Liver (tissue), 9 donors: ENCODE data around the gene SPATS2. TPM values are rescaled to one million over a fixed set of nuclear protein-coding genes. Genes with fewer than 3 reads are reported as not detected.

Experiments used
- DNase-seq: peaks from one replicate; pipeline ENCODE4 v3.0.0-alpha.2; 2017; ENCODE audit warnings: low spot score
- H3K27ac ChIP-seq, 2 donors: one replicate each; pipeline ENCODE4 v1.7.0; 2013; ENCODE audit warnings: inconsistent platforms in 2 of 2, low read length in 2 of 2, control low read depth in 1 of 2, low read depth in 1 of 2, mild to moderate bottlenecking in 1 of 2
- H3K27me3 ChIP-seq, 4 donors: one replicate each; pipeline versions ENCODE4 v1.6.1 to v1.7.0; 2013; ENCODE audit warnings: low read length in 3 of 4, inconsistent platforms in 1 of 4, mild to moderate bottlenecking in 1 of 4, moderate library complexity in 1 of 4; ENCODE audit not compliant: control insufficient read depth in 4 of 4, insufficient read depth in 4 of 4
- H3K36me3 ChIP-seq, 4 donors: one replicate each; pipeline versions ENCODE4 v1.6.1 to v1.7.0; 2013; ENCODE audit warnings: low read length in 3 of 4, mild to moderate bottlenecking in 3 of 4, low read depth in 1 of 4, moderate library complexity in 1 of 4; ENCODE audit not compliant: control insufficient read depth in 4 of 4, insufficient read depth in 3 of 4
- H3K4me1 ChIP-seq, 4 donors: one replicate each; pipeline versions ENCODE4 v1.6.1 to v1.7.0; 2013; ENCODE audit warnings: low read length in 3 of 4, mild to moderate bottlenecking in 3 of 4, moderate library complexity in 1 of 4; ENCODE audit not compliant: control insufficient read depth in 4 of 4, insufficient read depth in 4 of 4
- H3K4me3 ChIP-seq, 3 donors: one replicate each; pipeline versions ENCODE4 v1.6.1 to v1.7.0; 2013; ENCODE audit warnings: low read length in 3 of 3, control low read depth in 1 of 3, low read depth in 1 of 3, mild to moderate bottlenecking in 1 of 3
- H3K9ac ChIP-seq, 2 donors: one replicate each; pipeline ENCODE4 v1.7.0; 2013; ENCODE audit warnings: low read length in 2 of 2, mild to moderate bottlenecking in 2 of 2, moderate library complexity in 2 of 2, control low read depth in 1 of 2, low read depth in 1 of 2
- H3K9me3 ChIP-seq, 4 donors: one replicate each; pipeline versions ENCODE4 v1.6.1 to v1.7.0; 2013; ENCODE audit warnings: low read length in 3 of 4; ENCODE audit not compliant: control insufficient read depth in 4 of 4
- EGR1 ChIP-seq, 2 donors: IDR thresholded peaks; 2 replicates each; pipeline ENCODE4 v1.6.1; 2016 to 2018; ENCODE audit warnings: antibody characterized with exemption in 2 of 2, low read depth in 2 of 2
- FOXA1 ChIP-seq: IDR thresholded peaks from 2 replicates; pipeline ENCODE4 v1.6.1; 2016; ENCODE audit warnings: antibody characterized with exemption
- FOXA2 ChIP-seq: IDR thresholded peaks from 2 replicates; pipeline ENCODE4 v1.6.1; 2016; ENCODE audit warnings: antibody characterized with exemption
- GABPA ChIP-seq, 2 donors: IDR thresholded peaks in 1 of 2; conservative IDR thresholded peaks in 1 of 2; 2 replicates each; pipeline ENCODE4 v1.6.1; 2016; ENCODE audit warnings: antibody characterized with exemption in 2 of 2, mild to moderate bottlenecking in 1 of 2, moderate library complexity in 1 of 2
- HNF4A ChIP-seq, 2 donors: conservative IDR thresholded peaks; 2 replicates each; pipeline ENCODE4 v1.6.1; 2016; ENCODE audit warnings: antibody characterized with exemption in 2 of 2, mild to moderate bottlenecking in 2 of 2
- HNF4G ChIP-seq: IDR thresholded peaks from 2 replicates; pipeline ENCODE4 v1.6.1; 2016; ENCODE audit warnings: antibody characterized with exemption
- JUND ChIP-seq, 2 donors: IDR thresholded peaks; 2 replicates each; pipeline ENCODE4 v1.6.1; 2016; ENCODE audit warnings: antibody characterized with exemption in 2 of 2
- NR2F2 ChIP-seq: IDR thresholded peaks from 2 replicates; pipeline ENCODE4 v1.6.1; 2016; ENCODE audit warnings: antibody characterized with exemption
- RAD21 ChIP-seq, 2 donors: IDR thresholded peaks; 2 replicates each; pipeline ENCODE4 v1.6.1; 2016; ENCODE audit warnings: antibody characterized with exemption in 2 of 2, mild to moderate bottlenecking in 2 of 2
- RXRA ChIP-seq, 2 donors: IDR thresholded peaks; 2 replicates each; pipeline ENCODE4 v1.6.1; 2017 to 2018; ENCODE audit warnings: antibody characterized with exemption in 2 of 2, mild to moderate bottlenecking in 1 of 2
- SP1 ChIP-seq: IDR thresholded peaks from 2 replicates; pipeline ENCODE4 v1.6.1; 2018; ENCODE audit warnings: antibody characterized with exemption, mild to moderate bottlenecking
- TAF1 ChIP-seq: conservative IDR thresholded peaks from 2 replicates; pipeline ENCODE4 v1.6.1; 2016; ENCODE audit warnings: antibody characterized with exemption, mild to moderate bottlenecking
- YY1 ChIP-seq: IDR thresholded peaks from 2 replicates; pipeline ENCODE4 v1.6.1; 2016; ENCODE audit warnings: antibody characterized with exemption, mild to moderate bottlenecking
- WGBS: extraction: QIAGEN DNeasy Blood & Tissue Kit; methylation state at CpG from one replicate; pipeline ENCODE4 v1.1.7; 2013; 5-methylcytosine and 5-hydroxymethylcytosine counted together
- polyA plus RNA-seq, 2 donors: library from polyadenylated mRNA; stranded (reverse) in 1 of 2; unstranded in 1 of 2; fragments of 200-250 nt in 1 of 2; fragments of >200 nt in 1 of 2; fragmentation: Nextera tagmentation in 1 of 2; extraction: Ambion mirVana in 1 of 2; gene quantifications; one replicate each; pipeline versions ENCODE4 v1.2.1 to v1.2.3, GENCODE V29; 2013 to 2015
- total RNA-seq, 2 donors: library from RNA; depleted of rRNA; stranded (reverse); fragments of >200 nt; gene quantifications; one replicate each; pipeline ENCODE4 v1.2.3, GENCODE V29; 2014
- TF ChIP-seq, protein P1 (sequence below): fragments of 150-350 bp; IDR thresholded peaks from 2 replicates; pipeline ENCODE4 v1.5.1; 2017; ENCODE audit warnings: improper control_type of control experiment, low read depth, low read length; ENCODE audit not compliant: missing input control
- TF ChIP-seq, protein P2 (sequence below): IDR thresholded peaks from 2 replicates; pipeline ENCODE4 v1.6.1; 2016; ENCODE audit warnings: antibody characterized with exemption
- TF ChIP-seq, protein P3 (sequence below): IDR thresholded peaks from 2 replicates; pipeline ENCODE4 v1.6.1; 2016; ENCODE audit warnings: antibody characterized with exemption
- TF ChIP-seq, protein P4 (sequence below): IDR thresholded peaks from 2 replicates; pipeline ENCODE4 v1.6.1; 2016; ENCODE audit warnings: antibody characterized with exemption, mild to moderate bottlenecking
- TF ChIP-seq, protein P5 (sequence below): IDR thresholded peaks from 2 replicates; pipeline ENCODE4 v1.6.1; 2016; ENCODE audit warnings: antibody characterized with exemption
- donor health status: healthy.
- donor health status: healthy.
- donor health status: healthy.
- donor health status: healthy.
- donor health status: healthy.

SPATS2 gene
- total and polyA plus RNA-seq, 4 donors = 2.4 to 5.2 (median 4.5) TPM

DNA sequence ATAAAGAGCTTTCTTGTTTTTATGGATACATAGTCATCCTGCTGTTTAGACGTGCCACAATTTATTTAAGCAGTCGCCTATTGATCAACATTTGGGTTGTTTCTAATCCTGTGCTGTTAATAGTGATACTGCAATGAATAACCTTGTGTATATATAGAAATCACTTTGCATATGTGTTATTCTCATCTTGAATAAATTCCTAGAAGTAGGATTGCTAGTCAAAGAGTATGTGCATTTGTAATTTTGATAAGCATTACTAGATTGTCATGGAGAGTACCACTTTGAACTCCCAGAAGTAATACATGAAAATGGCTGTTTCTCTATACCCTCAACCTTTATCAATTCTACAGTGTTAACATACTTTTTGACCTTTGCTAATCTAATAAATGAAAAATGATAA is 126.6 kb downstream of the SPATS2 start (continued):
- TF ChIP-seq, protein P1, sequence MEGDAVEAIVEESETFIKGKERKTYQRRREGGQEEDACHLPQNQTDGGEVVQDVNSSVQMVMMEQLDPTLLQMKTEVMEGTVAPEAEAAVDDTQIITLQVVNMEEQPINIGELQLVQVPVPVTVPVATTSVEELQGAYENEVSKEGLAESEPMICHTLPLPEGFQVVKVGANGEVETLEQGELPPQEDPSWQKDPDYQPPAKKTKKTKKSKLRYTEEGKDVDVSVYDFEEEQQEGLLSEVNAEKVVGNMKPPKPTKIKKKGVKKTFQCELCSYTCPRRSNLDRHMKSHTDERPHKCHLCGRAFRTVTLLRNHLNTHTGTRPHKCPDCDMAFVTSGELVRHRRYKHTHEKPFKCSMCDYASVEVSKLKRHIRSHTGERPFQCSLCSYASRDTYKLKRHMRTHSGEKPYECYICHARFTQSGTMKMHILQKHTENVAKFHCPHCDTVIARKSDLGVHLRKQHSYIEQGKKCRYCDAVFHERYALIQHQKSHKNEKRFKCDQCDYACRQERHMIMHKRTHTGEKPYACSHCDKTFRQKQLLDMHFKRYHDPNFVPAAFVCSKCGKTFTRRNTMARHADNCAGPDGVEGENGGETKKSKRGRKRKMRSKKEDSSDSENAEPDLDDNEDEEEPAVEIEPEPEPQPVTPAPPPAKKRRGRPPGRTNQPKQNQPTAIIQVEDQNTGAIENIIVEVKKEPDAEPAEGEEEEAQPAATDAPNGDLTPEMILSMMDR = no peak
- TF ChIP-seq HNF4G = no peak

DNA sequence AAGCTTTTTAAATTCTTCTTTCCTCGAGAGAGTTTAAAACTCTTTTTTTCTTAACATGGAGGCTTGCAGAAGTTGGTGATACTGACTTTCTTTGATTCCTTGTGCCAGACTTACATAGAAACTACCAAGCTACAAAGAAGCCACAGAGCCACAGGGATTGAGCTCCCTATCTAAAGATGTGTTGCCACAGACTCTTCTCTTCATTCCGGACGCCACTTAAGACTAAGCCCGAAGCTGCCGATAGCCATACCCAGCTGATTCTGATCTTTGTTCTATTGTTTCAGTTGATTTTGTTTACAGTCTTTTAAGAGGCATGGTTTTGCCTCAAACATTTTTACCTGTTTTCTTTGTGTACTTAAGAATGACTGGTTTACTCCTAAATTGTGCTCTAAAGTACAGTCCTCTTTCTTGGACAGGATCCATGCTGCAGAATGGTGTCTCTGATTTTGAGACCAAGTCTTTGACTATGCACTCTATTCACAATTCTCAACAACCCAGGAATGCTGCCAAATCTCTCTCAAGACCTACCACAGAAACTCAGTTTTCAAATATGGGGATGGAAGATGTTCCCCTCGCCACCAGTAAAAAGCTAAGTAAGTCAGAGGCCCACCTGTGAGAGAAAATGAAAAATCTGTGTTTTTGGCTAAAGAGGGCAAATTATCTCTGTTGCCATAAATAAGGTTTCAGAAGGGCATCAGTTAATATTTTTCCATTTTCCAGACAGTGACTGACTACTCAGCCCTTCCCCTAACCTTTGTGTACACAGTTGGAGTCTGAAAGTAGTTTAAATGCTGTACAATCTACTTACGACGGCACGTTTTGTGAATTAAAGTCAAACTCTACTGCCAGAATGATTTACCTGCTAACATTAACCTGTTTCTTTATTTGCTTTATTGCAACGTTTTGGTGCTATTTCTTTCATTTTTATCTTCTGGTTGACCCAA is 129.4 kb downstream of the SPATS2 start:
- H3K9ac ChIP-seq = no peak overlapping the region
- H3K4me3 ChIP-seq = no peak overlapping the region
- peaks cover 0 to 4% (median 0%) of the 10 kb centered on the region in 4 donors for H3K36me3 ChIP-seq
- H3K27ac ChIP-seq = no peak overlapping the region
- H3K27me3 ChIP-seq = no peaks in the 10 kb centered on the region
- 90% methylated on average over 10 of the region's 10 CpGs for WGBS
- H3K9me3 ChIP-seq = no peaks in the 10 kb centered on the region
- no peaks in the 10 kb centered on the region for H3K4me1 ChIP-seq
- TF ChIP-seq GABPA (IDR thresholded peaks at IDR 0.05 in 1 of 2, conservative IDR thresholded peaks at IDR 0.05 in 1 of 2) = no peak
- no peak for TF ChIP-seq RAD21 (IDR thresholded peaks at IDR 0.05)
- TF ChIP-seq, protein P2, sequence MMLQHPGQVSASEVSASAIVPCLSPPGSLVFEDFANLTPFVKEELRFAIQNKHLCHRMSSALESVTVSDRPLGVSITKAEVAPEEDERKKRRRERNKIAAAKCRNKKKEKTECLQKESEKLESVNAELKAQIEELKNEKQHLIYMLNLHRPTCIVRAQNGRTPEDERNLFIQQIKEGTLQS = no peak
- DNase-seq = no peak

DNA sequence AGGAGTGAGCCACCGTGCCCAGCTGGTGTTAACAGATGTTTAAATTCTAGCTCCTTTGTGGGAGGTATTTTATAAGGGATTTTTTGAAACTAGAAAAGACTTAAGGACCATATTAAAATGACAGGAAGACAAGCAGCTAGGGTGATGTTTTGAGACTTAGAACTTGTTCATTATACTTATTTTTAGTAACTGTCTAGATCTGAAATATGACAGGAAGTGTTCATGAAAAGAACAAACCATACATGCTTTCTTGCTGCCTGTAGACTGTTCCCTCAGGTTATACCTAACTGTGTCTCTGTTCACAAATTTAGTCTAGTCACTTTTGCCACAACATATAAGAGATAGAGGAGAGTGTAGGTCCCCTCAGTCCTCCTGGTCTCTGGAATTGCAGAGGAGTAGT is 134.6 kb downstream of the SPATS2 start:
- peaks cover 0 to 4% (median 0%) of the 10 kb centered on the region in 4 donors for H3K36me3 ChIP-seq
- WGBS = 96% methylated on average over 1 of the region's 1 CpG
- TF ChIP-seq, protein P3, sequence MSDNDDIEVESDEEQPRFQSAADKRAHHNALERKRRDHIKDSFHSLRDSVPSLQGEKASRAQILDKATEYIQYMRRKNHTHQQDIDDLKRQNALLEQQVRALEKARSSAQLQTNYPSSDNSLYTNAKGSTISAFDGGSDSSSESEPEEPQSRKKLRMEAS = no peak
- TF ChIP-seq TAF1 (no peak), JUND (IDR thresholded peaks at IDR 0.05) (no peak), RXRA (IDR thresholded peaks at IDR 0.05) (no peak), EGR1 (IDR thresholded peaks at IDR 0.05; ENCODE audit: low read depth in 2 of 2) (no peak), HNF4G (no peak), FOXA1 (no peak), YY1 (no peak), RAD21 (IDR thresholded peaks at IDR 0.05) (no peak), GABPA (IDR thresholded peaks at IDR 0.05 in 1 of 2, conservative IDR thresholded peaks at IDR 0.05 in 1 of 2) (no peak), NR2F2 (no peak), HNF4A (conservative IDR thresholded peaks at IDR 0.05) (no peak), SP1 (no peak), FOXA2 (no peak)
- TF ChIP-seq, protein P4, sequence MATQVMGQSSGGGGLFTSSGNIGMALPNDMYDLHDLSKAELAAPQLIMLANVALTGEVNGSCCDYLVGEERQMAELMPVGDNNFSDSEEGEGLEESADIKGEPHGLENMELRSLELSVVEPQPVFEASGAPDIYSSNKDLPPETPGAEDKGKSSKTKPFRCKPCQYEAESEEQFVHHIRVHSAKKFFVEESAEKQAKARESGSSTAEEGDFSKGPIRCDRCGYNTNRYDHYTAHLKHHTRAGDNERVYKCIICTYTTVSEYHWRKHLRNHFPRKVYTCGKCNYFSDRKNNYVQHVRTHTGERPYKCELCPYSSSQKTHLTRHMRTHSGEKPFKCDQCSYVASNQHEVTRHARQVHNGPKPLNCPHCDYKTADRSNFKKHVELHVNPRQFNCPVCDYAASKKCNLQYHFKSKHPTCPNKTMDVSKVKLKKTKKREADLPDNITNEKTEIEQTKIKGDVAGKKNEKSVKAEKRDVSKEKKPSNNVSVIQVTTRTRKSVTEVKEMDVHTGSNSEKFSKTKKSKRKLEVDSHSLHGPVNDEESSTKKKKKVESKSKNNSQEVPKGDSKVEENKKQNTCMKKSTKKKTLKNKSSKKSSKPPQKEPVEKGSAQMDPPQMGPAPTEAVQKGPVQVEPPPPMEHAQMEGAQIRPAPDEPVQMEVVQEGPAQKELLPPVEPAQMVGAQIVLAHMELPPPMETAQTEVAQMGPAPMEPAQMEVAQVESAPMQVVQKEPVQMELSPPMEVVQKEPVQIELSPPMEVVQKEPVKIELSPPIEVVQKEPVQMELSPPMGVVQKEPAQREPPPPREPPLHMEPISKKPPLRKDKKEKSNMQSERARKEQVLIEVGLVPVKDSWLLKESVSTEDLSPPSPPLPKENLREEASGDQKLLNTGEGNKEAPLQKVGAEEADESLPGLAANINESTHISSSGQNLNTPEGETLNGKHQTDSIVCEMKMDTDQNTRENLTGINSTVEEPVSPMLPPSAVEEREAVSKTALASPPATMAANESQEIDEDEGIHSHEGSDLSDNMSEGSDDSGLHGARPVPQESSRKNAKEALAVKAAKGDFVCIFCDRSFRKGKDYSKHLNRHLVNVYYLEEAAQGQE = no peak
- TF ChIP-seq, protein P1 = no peak
- TF ChIP-seq, protein P5, sequence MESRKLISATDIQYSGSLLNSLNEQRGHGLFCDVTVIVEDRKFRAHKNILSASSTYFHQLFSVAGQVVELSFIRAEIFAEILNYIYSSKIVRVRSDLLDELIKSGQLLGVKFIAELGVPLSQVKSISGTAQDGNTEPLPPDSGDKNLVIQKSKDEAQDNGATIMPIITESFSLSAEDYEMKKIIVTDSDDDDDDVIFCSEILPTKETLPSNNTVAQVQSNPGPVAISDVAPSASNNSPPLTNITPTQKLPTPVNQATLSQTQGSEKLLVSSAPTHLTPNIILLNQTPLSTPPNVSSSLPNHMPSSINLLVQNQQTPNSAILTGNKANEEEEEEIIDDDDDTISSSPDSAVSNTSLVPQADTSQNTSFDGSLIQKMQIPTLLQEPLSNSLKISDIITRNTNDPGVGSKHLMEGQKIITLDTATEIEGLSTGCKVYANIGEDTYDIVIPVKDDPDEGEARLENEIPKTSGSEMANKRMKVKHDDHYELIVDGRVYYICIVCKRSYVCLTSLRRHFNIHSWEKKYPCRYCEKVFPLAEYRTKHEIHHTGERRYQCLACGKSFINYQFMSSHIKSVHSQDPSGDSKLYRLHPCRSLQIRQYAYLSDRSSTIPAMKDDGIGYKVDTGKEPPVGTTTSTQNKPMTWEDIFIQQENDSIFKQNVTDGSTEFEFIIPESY = no peak
- DNase-seq = no peak
- H3K27me3 ChIP-seq = no peaks in the 10 kb centered on the region
- H3K9me3 ChIP-seq = no peaks in the 10 kb centered on the region
- no peak overlapping the region for H3K27ac ChIP-seq
- no peak overlapping the region for H3K4me3 ChIP-seq
- H3K4me1 ChIP-seq = no peaks in the 10 kb centered on the region
- no peak overlapping the region for H3K9ac ChIP-seq
